ENCODE data around the gene PRPF19. TPM values are rescaled to one million over a fixed set of nuclear protein-coding genes. Genes with fewer than 3 reads are reported as not detected.

Gene PRPF19
- total and polyA plus RNA-seq, 9 of the 15 experiments (the other 6 are each of a cell fraction or from before 2014, with no cell fraction given) = 9.4 to 212 (median 73.2) TPM

GRCh38 chr11:60848714-60849151 lies 57.7 kb downstream of the PRPF19 start:
- no peaks in the 10 kb centered on the region for H3K27me3 ChIP-seq (ENCODE audit: control insufficient read depth in 2 of 2, insufficient read depth in 2 of 2, low read length in 2 of 2)
- H3K9me3 ChIP-seq (replicated peaks; ENCODE audit: control insufficient read depth, insufficient read depth, low read depth, low read length) = no peaks in the 10 kb centered on the region
- H3K9me1 ChIP-seq (ENCODE audit: control insufficient read depth, insufficient read depth, low read length) = peaks cover 3% of the 10 kb centered on the region
- DNase-seq (ENCODE audit: extremely low read depth in 1 of 4, low spot score in 3 of 4) (peak in 2 of 4 experiments; percentile 67 to 69), ATAC-seq (peak; percentile 59), FAIRE-seq (peak; percentile 55)
- intact Hi-C loops (cut with micrococcal nuclease) (no loop called here), in situ Hi-C loops (cut with MboI) (no loop called here)
- peak overlapping the region in 1 of 2 experiments; percentile 69; a peak in 2 of 4 replicates for H3K9ac ChIP-seq (ENCODE audit: insufficient read depth in 1 of 2, low read depth in 2 of 2, low read length in 2 of 2)
- H3K36me3 ChIP-seq (ENCODE audit: control insufficient read depth, insufficient read depth, low read length) = peaks cover 84% of the 10 kb centered on the region
- WGBS (ENCODE audit: insufficient coverage, low coverage, missing lambda C conversion rate) = 42% methylated on average over 9 of the region's 10 CpGs
- H3K79me2 ChIP-seq (ENCODE audit: control insufficient read depth, insufficient read depth, low read length) = peaks cover 36% of the 10 kb centered on the region
- H3K4me3 ChIP-seq = no peak overlapping the region
- peak overlapping the region; percentile 37; the same call in 1 of the 3 replicates for H3K27ac ChIP-seq (ENCODE audit: extremely low read depth, low read depth, low read length)
- H4K20me1 ChIP-seq (replicated peaks; ENCODE audit: control insufficient read depth, insufficient read depth, low read length) = peaks cover 3% of the 10 kb centered on the region; the same call in 1 of the 2 replicates
- ChIA-PET CTCF (ENCODE audit: low intra/inter-chr PET ratio) (no interaction called here), POLR2A (interaction anchor here (0.7 to 1.1 kb wide), 3 partner anchors 16 to 277 kb away, joined by 3 read pairs; no protein-coding TSS in a partner anchor)
- BruUV-seq (replicated peaks) = no TSS peak
- H2AFZ ChIP-seq (ENCODE audit: low read depth, low read length) = no peak overlapping the region
- H3K4me2 ChIP-seq (ENCODE audit: insufficient read depth, low read length) = no peak overlapping the region
- H3K4me1 ChIP-seq (replicated peaks in 1 of 2; ENCODE audit: control insufficient read depth in 2 of 2, insufficient read depth in 2 of 2, low read length in 2 of 2) = peaks cover 16 to 49% of the 10 kb centered on the region in 2 experiments
- TF ChIP-seq ZNF280B (CRISPR knock-in tag; IDR thresholded peaks at IDR 0.05) (no peak), SAFB (IDR thresholded peaks at IDR 0.05; ENCODE audit: borderline replicate concordance, low read depth, low read length) (no peak), ZBTB9 (CRISPR knock-in tag; IDR thresholded peaks at IDR 0.05) (peak; percentile 90), ZNF696 (CRISPR knock-in tag; conservative IDR thresholded peaks at IDR 0.05) (no peak), ZNF197 (CRISPR knock-in tag; IDR thresholded peaks at IDR 0.05; ENCODE audit: low read depth) (no peak), NEUROD1 (IDR thresholded peaks at IDR 0.05; ENCODE audit: borderline replicate concordance, low read depth, low read length, partially characterized antibody) (no peak), DEAF1 (CRISPR knock-in tag; IDR thresholded peaks at IDR 0.05) (no peak), HOXB6 (CRISPR knock-in tag; IDR thresholded peaks at IDR 0.05; ENCODE audit: borderline replicate concordance) (no peak), BHLHE40 (IDR thresholded peaks at IDR 0.05; ENCODE audit: low read length) (peak; percentile 42; the same call in 1 of the 2 replicates), ZNF507 (tag; conservative IDR thresholded peaks at IDR 0.05) (no peak), BRD4 (IDR thresholded peaks at IDR 0.05) (no peak), ZNF239 (CRISPR knock-in tag; IDR thresholded peaks at IDR 0.05) (no peak), ZNF655 (CRISPR knock-in tag; IDR thresholded peaks at IDR 0.05) (no peak), TCF7 (IDR thresholded peaks at IDR 0.05; ENCODE audit: borderline replicate concordance) (no peak), ZC3H8 (IDR thresholded peaks at IDR 0.05) (no peak), NFE2L1 (tag; IDR thresholded peaks at IDR 0.05; ENCODE audit: borderline replicate concordance, low read depth) (no peak), BACH1 (tag; IDR thresholded peaks at IDR 0.05) (no peak; the same call in 1 of the 2 replicates), KDM5B (IDR thresholded peaks at IDR 0.05; ENCODE audit: insufficient replicate concordance, low read depth, low read length) (no peak)
